SK-N-SH treated with all-trans-retinoic acid at 6 μM for 48 hours (cell line): Measurements from ENCODE around the gene AGAP2.

ENCODE experiments used
- ARNTL ChIP-seq: fragments of 450-650 bp; formaldehyde crosslinking; IDR thresholded peaks from 2 replicates; pipeline ENCODE4 v1.5.0; 2020; ENCODE audit warnings: low read depth, mild to moderate bottlenecking, moderate library complexity, borderline replicate concordance
- CREB5 ChIP-seq: fragments of 250-450 bp; sonication (Bioruptor Pico); IDR thresholded peaks from 2 replicates; pipeline ENCODE4 v1.5.1; 2020; ENCODE audit warnings: low read depth, mild to moderate bottlenecking, moderate library complexity
- CSDC2 ChIP-seq: fragments of 250-450 bp; sonication (Bioruptor Pico); IDR thresholded peaks from 2 replicates; pipeline ENCODE4 v1.5.0; 2020; ENCODE audit warnings: mild to moderate bottlenecking, moderate library complexity
- ESRRG ChIP-seq: fragments of 250-450 bp; sonication (Bioruptor Pico); IDR thresholded peaks from 2 replicates; pipeline ENCODE4 v1.6.1; 2021; ENCODE audit warnings: mild to moderate bottlenecking
- ISL1 ChIP-seq: fragments of 250-450 bp; sonication (Bioruptor Pico); IDR thresholded peaks from 2 replicates; pipeline ENCODE4 v2.1.2; 2022; ENCODE audit warnings: mild to moderate bottlenecking, moderate library complexity
- PPARA ChIP-seq: fragments of 250-450 bp; sonication (Bioruptor Pico); IDR thresholded peaks from 2 replicates; pipeline ENCODE4 v1.5.0; 2020; ENCODE audit warnings: mild to moderate bottlenecking, borderline replicate concordance
- RARB ChIP-seq: fragments of 250-450 bp; sonication (Bioruptor Pico); IDR thresholded peaks from 2 replicates; pipeline ENCODE4 v1.8.0; 2021; ENCODE audit warnings: mild to moderate bottlenecking, moderate library complexity
- ZFP3 ChIP-seq: fragments of 250-450 bp; sonication (Bioruptor Pico); IDR thresholded peaks from 2 replicates; pipeline ENCODE4 v1.5.0; 2020; ENCODE audit warnings: mild to moderate bottlenecking, moderate library complexity
- ZFP30 ChIP-seq: fragments of 450-650 bp; formaldehyde crosslinking; IDR thresholded peaks from 2 replicates; pipeline ENCODE4 v1.5.0; 2022; ENCODE audit warnings: mild to moderate bottlenecking, moderate library complexity

GRCh38 chr12:57776247-57776587 is 37.7 kb upstream of the AGAP2 start:
- no peak for TF ChIP-seq ZFP3 (CRISPR knock-in tag)
- TF ChIP-seq CSDC2 (CRISPR knock-in tag) = no peak
- no peak for TF ChIP-seq PPARA
- no peak for TF ChIP-seq CREB5 (CRISPR knock-in tag)
- TF ChIP-seq ISL1 (CRISPR knock-in tag) = no peak
- TF ChIP-seq ARNTL (CRISPR knock-in tag) = no peak
- TF ChIP-seq ZFP30 (CRISPR knock-in tag) = no peak
- no peak for TF ChIP-seq RARB (CRISPR knock-in tag)
- TF ChIP-seq ESRRG (CRISPR knock-in tag) = no peak
